Measurements from ENCODE around the gene USH1C. TPM values are rescaled to one million over a fixed set of nuclear protein-coding genes. Genes with fewer than 3 reads are reported as not detected.

USH1C gene
- polyA plus RNA-seq, 4 donors, result 47.2 to 81.6 (median 67.8) TPM

GRCh38 chr11:17477361-17477760 is 66.9 kb downstream of the USH1C start:
- DNase-seq (ENCODE audit: low read depth in 4 of 4, low spot score in 2 of 4), result no peak

GRCh38 chr11:17477084-17477333 is 67.2 kb downstream of the USH1C start:
- no peak for DNase-seq (ENCODE audit: low read depth in 4 of 4, low spot score in 2 of 4)

DNA sequence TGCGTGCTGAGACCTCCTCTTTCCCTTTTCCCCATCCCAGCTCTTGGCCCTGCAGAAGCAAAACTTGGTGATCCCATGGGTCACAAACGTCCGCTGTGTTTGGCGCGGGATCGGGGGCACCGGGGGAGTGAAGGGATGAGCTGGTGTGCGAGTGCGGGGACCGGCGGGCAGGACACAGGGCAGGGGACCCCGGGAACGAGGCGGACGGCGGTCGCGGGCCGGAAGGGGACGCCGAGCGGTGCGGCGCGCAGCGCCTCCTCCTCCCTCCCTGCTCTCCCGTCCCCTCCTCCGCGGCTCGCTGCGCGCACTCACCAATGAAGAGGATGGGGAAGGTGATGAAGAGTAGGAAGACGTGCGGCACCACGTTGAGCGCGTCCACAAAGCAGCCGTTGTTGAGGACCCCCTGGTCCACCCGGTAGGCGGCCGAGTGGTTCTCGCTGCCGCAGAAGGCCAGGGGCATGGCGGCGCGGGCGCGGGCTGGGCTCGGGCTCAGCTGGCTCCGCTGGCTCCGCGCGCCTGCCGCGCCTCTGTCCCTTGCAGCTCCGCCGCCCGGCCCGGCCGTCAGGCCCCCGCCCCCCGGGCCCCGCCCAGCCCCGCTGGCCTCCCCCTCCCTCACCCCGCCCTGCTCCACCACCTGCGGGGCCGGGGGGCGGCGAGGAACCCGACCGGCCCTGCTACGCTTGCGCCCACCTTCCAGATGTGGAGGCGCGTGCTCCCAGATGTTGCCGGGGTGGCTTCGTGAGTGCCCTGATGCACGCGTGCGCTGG is 67.7 kb downstream of the USH1C start, which contains the start of gene ABCC8:
ABCC8 (minus strand) TSS at position 529 of the 767 bp plus-strand sequence; CDS start at position 460, 69 bp downstream.
- DNase-seq (ENCODE audit: low read depth in 4 of 4, low spot score in 2 of 4), result peak in 1 of 4 donors; percentile 11

- DNase-seq (ENCODE audit: low read depth in 4 of 4, low spot score in 2 of 4), result no peak
These were observed 68.4 kb downstream of the USH1C start for GRCh38 chr11:17475666-17476316.

DNA sequence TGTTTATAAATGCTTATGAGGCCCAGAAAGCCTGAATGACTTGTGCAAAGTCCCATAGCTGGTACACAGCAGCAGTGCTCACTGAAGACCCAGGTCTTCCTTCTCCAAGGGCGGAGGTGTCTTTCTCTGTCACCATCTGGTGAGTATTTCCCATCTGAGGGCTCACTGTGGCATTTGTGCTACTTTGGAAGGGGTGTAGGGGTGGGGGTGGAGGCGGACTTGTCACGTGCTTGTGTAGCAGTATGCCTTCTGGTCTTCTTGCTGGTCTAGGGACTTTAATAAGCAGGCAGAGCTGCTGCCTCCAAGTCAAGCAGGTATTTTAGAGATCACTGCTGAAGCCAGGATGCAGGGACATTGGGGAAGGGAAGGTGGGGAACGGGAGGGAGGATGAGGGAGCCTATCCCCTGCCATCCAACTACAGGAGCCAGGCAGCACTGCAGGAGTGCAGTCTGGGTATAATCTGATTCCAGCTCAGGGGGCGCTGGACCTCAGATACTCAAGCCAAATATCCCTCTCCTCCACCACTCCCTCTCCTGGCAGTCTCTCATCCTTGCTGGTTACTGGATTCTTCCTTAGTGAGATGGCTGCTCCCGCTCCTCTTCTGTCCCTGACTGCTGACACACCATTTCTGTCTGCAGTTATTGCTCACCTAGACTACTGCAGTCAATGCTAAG is 71.0 kb downstream of the USH1C start:
- no peak for DNase-seq (ENCODE audit: low read depth in 4 of 4, low spot score in 2 of 4)

GRCh38 chr11:17472467-17472866 is 71.7 kb downstream of the USH1C start:
- no peak for DNase-seq (ENCODE audit: low read depth in 4 of 4, low spot score in 2 of 4)

- DNase-seq (ENCODE audit: low read depth in 4 of 4, low spot score in 2 of 4), result no peak
These were observed 72.7 kb downstream of the USH1C start for GRCh38 chr11:17471501-17471900.

GRCh38 chr11:17469998-17470397 is 74.2 kb downstream of the USH1C start:
- DNase-seq (ENCODE audit: low read depth in 4 of 4, low spot score in 2 of 4), result no peak

DNA sequence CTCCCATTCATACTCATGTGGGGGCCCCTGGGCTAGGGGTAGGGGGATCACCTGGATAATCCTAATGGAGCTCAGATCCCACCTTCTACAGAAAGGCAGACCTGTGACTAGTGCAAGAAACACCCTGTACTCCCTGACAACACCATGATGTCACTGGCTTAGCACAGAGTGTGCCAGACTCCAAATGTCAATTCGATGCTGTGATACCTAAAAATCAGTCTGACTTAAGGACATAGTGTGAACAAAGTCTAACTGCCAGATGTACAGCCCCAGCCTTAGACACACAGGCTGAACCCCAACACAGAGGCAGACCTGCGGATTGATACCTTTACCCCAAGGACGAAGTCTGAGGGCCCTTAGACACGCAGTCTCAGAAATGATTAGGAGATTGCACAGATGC is 76.1 kb downstream of the USH1C start:
- DNase-seq (ENCODE audit: low read depth in 4 of 4, low spot score in 2 of 4), result no peak

- no peak for DNase-seq (ENCODE audit: low read depth in 4 of 4, low spot score in 2 of 4)
These were observed 80.6 kb downstream of the USH1C start for GRCh38 chr11:17463546-17464174.

DNA sequence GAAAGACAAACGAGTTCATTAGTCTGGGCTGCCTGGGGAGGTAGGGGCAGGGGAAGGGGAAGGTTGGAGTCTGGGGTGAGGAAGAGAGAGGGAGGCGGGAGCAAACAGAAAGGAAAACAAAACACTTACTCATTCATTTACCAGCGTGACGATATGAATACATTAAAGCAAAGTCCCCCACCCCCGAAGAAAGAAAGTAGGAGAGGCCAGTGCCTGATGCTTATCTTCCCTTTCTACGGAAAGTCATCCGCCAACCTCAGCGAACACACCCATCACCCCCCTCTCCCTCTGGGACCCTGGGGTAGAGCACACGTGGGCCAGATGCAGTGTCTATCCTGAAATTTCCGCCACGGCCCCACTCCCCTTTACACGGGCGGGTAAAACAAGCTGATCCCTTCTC is 81.3 kb downstream of the USH1C start:
- DNase-seq (ENCODE audit: low read depth in 4 of 4, low spot score in 2 of 4), result no peak

GRCh38 chr11:17460406-17460805 is 83.8 kb downstream of the USH1C start:
- no peak for DNase-seq (ENCODE audit: low read depth in 4 of 4, low spot score in 2 of 4)

DNA sequence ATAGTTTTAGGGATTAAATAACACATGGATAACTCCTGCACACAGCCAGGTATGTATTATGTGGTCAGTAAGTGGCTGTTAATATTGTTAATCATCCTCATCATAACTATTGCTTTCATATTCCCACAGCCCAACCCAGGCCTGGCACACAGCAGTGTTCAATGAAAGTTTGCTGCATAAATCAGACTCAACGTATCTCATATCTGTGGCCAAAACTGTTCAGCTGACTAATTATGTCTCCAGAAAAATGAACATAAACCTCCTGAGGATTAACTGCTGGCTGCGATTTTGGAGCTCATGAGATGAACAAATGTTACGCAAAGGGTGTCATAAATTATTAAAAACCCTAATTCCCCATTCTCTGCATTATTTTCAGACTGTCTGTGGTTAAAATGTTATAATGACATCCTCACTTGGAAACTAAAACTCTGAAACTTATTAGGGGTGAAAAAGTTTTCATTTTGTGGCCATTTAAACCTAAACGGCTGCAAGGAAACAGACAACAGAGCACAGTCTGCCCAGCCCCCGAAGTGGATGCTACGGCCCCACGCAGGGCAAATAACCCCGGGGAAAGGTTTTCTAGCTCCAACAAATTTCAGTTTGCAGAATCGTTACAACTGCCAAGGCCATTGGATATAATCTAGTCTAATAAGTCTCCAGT is 84.8 kb downstream of the USH1C start:
- DNase-seq (ENCODE audit: low read depth in 4 of 4, low spot score in 2 of 4), result no peak

DNA sequence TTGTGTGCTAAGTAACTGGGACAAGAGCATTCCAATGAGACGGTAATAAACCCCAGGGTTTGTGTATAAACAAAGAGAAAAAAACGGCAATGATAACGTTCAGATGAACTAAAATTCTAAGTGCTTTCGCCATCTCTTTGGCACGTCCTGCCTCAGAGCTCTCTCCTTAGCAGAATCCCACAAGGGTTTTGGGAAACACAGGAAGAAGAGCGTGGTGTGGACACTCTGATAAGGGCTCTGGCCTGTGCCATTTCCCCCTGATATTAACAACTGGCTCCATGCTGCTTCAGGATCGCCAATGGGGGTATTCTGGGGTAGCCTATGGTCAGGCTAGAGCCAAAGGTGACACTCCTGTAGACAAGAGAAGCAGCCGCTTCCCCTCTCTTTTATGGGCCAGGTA is 85.9 kb downstream of the USH1C start:
- no peak for DNase-seq (ENCODE audit: low read depth in 4 of 4, low spot score in 2 of 4)

DNA sequence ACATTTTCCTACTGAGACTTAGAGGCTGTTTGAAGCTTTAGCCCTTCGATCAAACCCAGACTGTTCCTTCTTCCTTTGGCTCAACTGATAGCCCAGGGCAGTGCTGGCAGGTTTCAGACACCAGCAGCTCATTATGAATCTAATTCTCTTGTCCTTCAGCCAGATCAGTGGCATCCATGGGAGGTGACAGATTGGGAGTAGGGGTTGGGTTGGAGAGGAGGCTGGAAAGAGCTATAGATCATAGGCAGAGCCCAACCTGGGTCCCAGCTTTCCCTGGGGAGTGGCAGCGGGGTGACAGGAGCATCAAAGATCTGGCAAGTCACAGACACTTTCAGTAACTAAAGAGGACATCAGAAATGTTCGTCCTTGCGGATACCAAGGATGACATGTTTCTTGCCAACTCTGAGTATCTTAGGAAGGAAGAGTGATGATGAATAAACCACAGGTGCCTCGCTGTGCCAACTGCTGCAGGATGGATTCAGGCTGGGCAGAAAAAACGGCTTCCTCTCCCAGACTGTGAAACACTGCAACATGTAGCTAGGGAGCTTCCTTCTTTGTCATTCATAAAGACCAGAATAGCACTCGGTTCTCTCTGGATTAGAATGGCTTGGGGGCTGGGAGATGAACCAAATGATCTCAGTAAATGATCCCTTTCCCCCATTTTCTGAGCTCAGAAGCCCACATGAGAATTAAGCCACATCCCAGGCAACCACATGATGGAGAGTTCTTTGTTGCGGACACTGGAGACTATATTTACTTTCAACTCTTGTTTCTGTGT is 86.6 kb downstream of the USH1C start:
- DNase-seq (ENCODE audit: low read depth in 4 of 4, low spot score in 2 of 4), result no peak

DNA sequence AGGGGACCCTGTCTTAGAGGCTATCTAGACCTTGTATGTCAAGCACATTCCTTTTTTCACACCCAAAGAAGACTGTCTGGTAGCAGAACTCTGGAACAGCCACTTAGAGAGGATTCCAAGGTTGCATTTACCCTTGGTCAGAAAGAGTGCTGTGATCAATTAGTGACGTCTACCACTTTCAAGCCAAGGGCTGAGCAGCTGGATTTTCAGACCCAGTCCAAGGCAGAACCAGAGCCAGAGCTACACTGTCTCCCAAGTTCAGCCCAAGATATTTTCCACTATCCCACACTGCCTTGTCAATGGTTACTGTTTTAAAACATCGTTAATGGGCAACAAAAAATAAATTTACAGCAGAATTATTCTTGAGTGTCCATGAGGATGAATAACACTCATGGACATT is 91.5 kb downstream of the USH1C start:
- no peak for DNase-seq (ENCODE audit: low read depth in 4 of 4, low spot score in 2 of 4)

GRCh38 chr11:17449158-17449557 is 95.1 kb downstream of the USH1C start:
- DNase-seq (ENCODE audit: low read depth in 4 of 4, low spot score in 2 of 4), result peak in 1 of 4 donors; percentile 29

DNA sequence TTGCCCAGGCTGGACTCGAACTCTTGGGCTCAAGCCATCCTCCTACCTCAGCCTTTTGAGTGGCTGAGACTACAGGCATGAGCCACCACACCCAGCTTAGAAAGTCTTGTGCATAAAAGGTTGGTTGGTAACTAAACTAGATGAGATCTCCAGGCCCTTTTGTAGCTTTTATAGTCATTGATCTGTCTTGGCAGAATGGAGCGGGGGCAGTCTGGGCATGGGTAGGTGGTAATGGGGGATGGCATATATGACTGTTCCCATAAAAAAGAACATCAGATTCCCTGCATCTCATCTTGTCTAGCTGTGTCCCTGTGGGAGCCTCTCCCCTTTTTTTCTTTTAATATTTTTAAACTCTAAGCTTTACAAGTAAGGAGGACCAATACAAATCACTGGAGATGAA is 97.7 kb downstream of the USH1C start:
- DNase-seq (ENCODE audit: low read depth in 4 of 4, low spot score in 2 of 4), result no peak

DNA sequence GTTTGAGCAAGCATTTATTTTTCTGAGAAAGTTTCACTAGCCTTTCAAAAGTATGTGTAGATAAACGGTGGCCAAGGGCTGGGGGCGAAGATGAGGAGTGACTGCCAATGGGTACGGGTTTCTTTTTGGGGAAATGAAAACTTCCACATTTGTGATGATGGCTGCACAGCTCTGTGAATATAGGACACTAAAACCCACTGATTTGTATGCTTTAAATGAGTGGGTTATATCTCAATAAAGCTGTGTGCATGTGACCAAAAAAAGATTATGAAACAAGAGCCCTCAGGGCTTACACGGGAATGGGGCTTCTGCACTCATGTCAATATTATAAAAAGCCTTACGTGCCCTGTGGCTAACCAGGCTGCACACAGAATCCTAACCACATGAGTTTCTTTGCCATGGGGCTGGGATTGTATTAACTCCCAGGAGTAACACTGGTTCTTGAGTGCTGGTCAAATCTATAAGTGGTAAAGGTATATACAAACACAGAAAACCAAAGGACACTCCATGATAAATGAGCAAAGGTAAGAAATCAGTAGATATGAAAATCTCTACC is 98.9 kb downstream of the USH1C start:
- no peak for DNase-seq (ENCODE audit: low read depth in 4 of 4, low spot score in 2 of 4)
